ENCODE measurements around the gene FBXO31. TPM values are rescaled to one million over a fixed set of nuclear protein-coding genes. Genes with fewer than 3 reads are reported as not detected.

FBXO31 gene
- total and polyA plus RNA-seq, 7 donors: 15.0 to 120 (median 86.7) TPM

DNA sequence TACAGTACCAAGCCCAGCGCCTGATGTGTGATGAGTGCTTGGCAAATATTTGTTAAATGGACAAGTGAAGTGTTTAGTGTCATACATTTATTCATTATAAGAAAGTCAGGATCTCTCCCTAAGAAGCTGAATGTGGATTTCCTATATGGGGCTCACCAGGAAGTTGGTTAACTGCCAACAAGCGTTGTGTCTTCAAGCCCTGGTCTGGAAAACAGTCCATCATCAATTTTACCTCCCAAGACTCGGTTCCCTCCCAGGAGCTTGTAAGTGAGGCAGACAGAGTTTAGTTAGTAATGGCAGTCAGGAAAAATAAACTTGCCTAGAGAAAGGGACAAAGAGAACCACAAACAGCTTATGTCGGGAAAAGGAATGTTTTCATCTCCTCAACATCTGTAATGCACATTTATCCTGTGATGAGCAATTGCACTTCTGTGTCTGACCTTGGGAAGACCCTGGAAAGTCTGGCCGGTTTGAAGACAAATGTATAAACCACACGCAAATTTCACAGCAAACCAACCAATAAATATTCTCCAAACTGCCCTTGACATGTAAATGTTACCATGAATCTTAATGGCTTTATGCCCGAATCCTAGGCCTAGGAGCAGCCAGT, 94.7 kb downstream of the FBXO31 start:
- no peaks in the 10 kb centered on the region for H3K27me3 ChIP-seq
- WGBS, 2 donors: 72 to 73% methylated on average over 7 of the region's 7 CpGs
- H3K4me3 ChIP-seq: no peak overlapping the region
- no peak overlapping the region for H3K27ac ChIP-seq
- no peaks in the 10 kb centered on the region for H3K36me3 ChIP-seq
- H3K4me1 ChIP-seq: no peaks in the 10 kb centered on the region
- H3K9me3 ChIP-seq: no peaks in the 10 kb centered on the region
- DNase-seq: no peak
- intact Hi-C loops (cut with DNase I): no loop called here
- TF ChIP-seq EP300 (IDR thresholded peaks at IDR 0.05): no peak
- TF ChIP-seq CTCF (IDR thresholded peaks at IDR 0.05): no peak
- TF ChIP-seq POLR2AphosphoS5 (IDR thresholded peaks at IDR 0.05): no peak
- TF ChIP-seq POLR2A (IDR thresholded peaks at IDR 0.05): no peak

DNA sequence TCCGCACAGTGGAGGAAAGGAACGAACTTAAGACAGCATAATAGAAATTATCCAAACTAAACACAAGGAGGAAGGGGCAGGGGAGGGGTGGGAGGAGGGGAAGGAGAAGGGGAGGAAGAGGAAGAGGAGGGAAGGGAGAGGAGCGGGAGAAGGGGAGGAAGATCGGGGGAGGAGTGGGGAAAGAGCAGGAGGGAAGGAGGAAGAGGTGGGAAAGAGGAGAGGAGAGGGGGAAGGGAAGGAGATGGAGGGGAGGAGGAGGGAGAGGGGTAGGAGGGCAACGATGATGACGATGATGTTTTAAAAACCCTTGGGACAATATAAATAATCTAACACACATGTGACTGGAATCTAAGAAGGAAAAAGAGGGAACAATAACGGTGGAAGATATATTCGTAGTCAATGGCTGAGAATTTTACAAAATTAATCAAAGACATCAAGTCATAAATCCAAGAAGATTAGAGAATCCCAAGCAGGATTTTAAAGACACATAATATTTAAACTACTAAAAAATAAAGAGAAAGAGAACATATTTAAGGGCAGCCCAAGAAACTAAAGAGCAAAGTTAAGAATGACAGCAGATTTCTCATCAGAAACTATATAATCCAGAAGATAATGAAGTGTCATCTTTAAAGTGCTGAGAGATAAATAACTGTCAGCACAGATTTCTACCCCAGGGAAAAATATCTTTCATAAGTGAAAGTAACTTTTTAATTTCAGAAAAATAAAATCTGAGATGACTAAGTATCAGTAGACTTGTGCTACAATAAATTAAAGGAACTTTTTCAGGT, 96.5 kb downstream of the FBXO31 start:
- 82 to 94% methylated on average over 8 of the region's 8 CpGs for WGBS, 2 donors
- TF ChIP-seq CTCF (IDR thresholded peaks at IDR 0.05): no peak
- no peak for TF ChIP-seq POLR2AphosphoS5 (IDR thresholded peaks at IDR 0.05)
- no peak for TF ChIP-seq EP300 (IDR thresholded peaks at IDR 0.05)
- TF ChIP-seq POLR2A (IDR thresholded peaks at IDR 0.05): no peak
- intact Hi-C loops (cut with DNase I): no loop called here

GRCh38 chr16:87284183-87284582, 99.4 kb downstream of the FBXO31 start:
- intact Hi-C loops (cut with DNase I): no loop called here
- Histone ChIP-seq H3K4me3 (no peak overlapping the region), H3K4me1 (no peaks in the 10 kb centered on the region), H3K36me3 (no peaks in the 10 kb centered on the region), H3K9me3 (no peaks in the 10 kb centered on the region), H3K27ac (no peak overlapping the region), H3K27me3 (peaks cover 0 to 4% (median 0%) of the 10 kb centered on the region in 3 donors)
- 85 to 95% methylated on average over 2 of the region's 2 CpGs for WGBS, 2 donors
- no peak for TF ChIP-seq POLR2A (IDR thresholded peaks at IDR 0.05)
- no peak for TF ChIP-seq EP300 (IDR thresholded peaks at IDR 0.05)
- TF ChIP-seq CTCF (IDR thresholded peaks at IDR 0.05): no peak
- no peak for TF ChIP-seq POLR2AphosphoS5 (IDR thresholded peaks at IDR 0.05)
- no peak for DNase-seq

More for the DNA sequence above, 96.5 kb downstream of the FBXO31 start:
- DNase-seq: no peak
- H3K36me3 ChIP-seq: no peaks in the 10 kb centered on the region
- no peaks in the 10 kb centered on the region for H3K27me3 ChIP-seq
- H3K4me3 ChIP-seq: no peak overlapping the region
- no peaks in the 10 kb centered on the region for H3K9me3 ChIP-seq
- no peak overlapping the region for H3K27ac ChIP-seq
- no peaks in the 10 kb centered on the region for H3K4me1 ChIP-seq

GRCh38 chr16:87279094-87279658, 104.4 kb downstream of the FBXO31 start:
- H3K27me3 ChIP-seq: peaks cover 0 to 40% (median 5%) of the 10 kb centered on the region in 3 donors
- intact Hi-C loops (cut with DNase I): loop anchor here (2.0 to 10.0 kb wide), 2 partner anchors 214 to 714 kb away; no protein-coding TSS in a partner anchor
- no peak overlapping the region for H3K27ac ChIP-seq
- WGBS, 2 donors: 64 to 78% methylated on average over 18 of the region's 18 CpGs
- no peaks in the 10 kb centered on the region for H3K9me3 ChIP-seq
- no peak for DNase-seq
- peaks cover 0 to 2% (median 0%) of the 10 kb centered on the region in 4 donors for H3K4me1 ChIP-seq
- no peak overlapping the region for H3K4me3 ChIP-seq
- no peaks in the 10 kb centered on the region for H3K36me3 ChIP-seq
- no peak for TF ChIP-seq POLR2AphosphoS5 (IDR thresholded peaks at IDR 0.05)
- no peak for TF ChIP-seq EP300 (IDR thresholded peaks at IDR 0.05)
- TF ChIP-seq POLR2A (IDR thresholded peaks at IDR 0.05): no peak
- TF ChIP-seq CTCF (IDR thresholded peaks at IDR 0.05): no peak

All from sigmoid colon (tissue), 7 donors.